GM23338 (cell line): Measurements from ENCODE around the gene NLGN1. TPM values are rescaled to one million over a fixed set of nuclear protein-coding genes. Genes with fewer than 3 reads are reported as not detected.

ENCODE experiments used
- ATAC-seq: fragments of 200-7000 bp; cut with Tn5 transposase; 3 replicates; pipeline ENCODE4 v1.9.1; 2020
- DNase-seq: peaks from one replicate; pipeline ENCODE4 v3.0.0-alpha.2; 2015; ENCODE audit warnings: low spot score
- H2AFZ ChIP-seq: fragments of 200-600 bp; sonication (generic); 2 replicates; pipeline ENCODE4 v1.8.0; 2016; ENCODE audit warnings: antibody characterized with exemption, mild to moderate bottlenecking, moderate library complexity
- H3F3A ChIP-seq: fragments of 200-600 bp; sonication (generic); replicated peaks from 2 replicates; pipeline ENCODE4 v1.8.0; 2017; ENCODE audit warnings: antibody characterized with exemption, mixed run types, low read depth
- H3K27ac ChIP-seq: fragments of 200-600 bp; sonication (generic); 2 replicates; pipeline ENCODE4 v1.6.1; 2016; ENCODE audit warnings: low read depth
- H3K27me3 ChIP-seq: fragments of 200-600 bp; sonication (generic); 2 replicates; pipeline ENCODE4 v1.8.0; 2016; ENCODE audit warnings: mild to moderate bottlenecking, mixed run types, moderate library complexity; ENCODE audit not compliant: insufficient read depth
- H3K36me3 ChIP-seq: fragments of 200-600 bp; sonication (generic); 2 replicates; pipeline ENCODE4 v1.8.0; 2016; ENCODE audit warnings: mild to moderate bottlenecking; ENCODE audit not compliant: insufficient read depth
- H3K4me1 ChIP-seq: fragments of 200-600 bp; sonication (generic); 2 replicates; pipeline ENCODE4 v1.8.0; 2016; ENCODE audit warnings: mild to moderate bottlenecking, moderate library complexity; ENCODE audit not compliant: insufficient read depth
- H3K4me2 ChIP-seq: fragments of 200-600 bp; sonication (generic); 2 replicates; pipeline ENCODE4 v1.7.1; 2017; ENCODE audit warnings: mixed run types
- H3K4me3 ChIP-seq: fragments of 200-600 bp; sonication (generic); 2 replicates; pipeline ENCODE4 v1.6.1; 2016; ENCODE audit warnings: mixed run types
- H3K79me2 ChIP-seq: fragments of 200-600 bp; sonication (generic); replicated peaks from 2 replicates; pipeline ENCODE4 v1.8.0; 2017; ENCODE audit warnings: mild to moderate bottlenecking; ENCODE audit not compliant: insufficient read depth
- H3K9me2 ChIP-seq: fragments of 200-600 bp; sonication (generic); 2 replicates; pipeline ENCODE4 v1.8.0; 2017; ENCODE audit not compliant: insufficient read depth
- H4K20me1 ChIP-seq: fragments of 200-600 bp; sonication (generic); replicated peaks from 2 replicates; pipeline ENCODE4 v1.8.0; 2017; ENCODE audit warnings: mild to moderate bottlenecking; ENCODE audit not compliant: insufficient read depth
- H3K27ac Mint-ChIP-seq: 2 replicates; pipeline ENCODE4 v1.8.0; 2020; ENCODE audit warnings: inconsistent platforms, mild to moderate bottlenecking, moderate library complexity, mixed read lengths
- H3K27me3 Mint-ChIP-seq: 3 replicates; pipeline ENCODE4 v1.8.0; 2022; ENCODE audit warnings: low read depth, mild to moderate bottlenecking, moderate library complexity, mixed read lengths, inconsistent platforms; ENCODE audit not compliant: insufficient read depth, poor library complexity
- H3K36me3 Mint-ChIP-seq: 3 replicates; pipeline ENCODE4 v1.8.0; 2021; ENCODE audit warnings: low read depth, mild to moderate bottlenecking, inconsistent platforms, moderate library complexity, mixed read lengths
- H3K4me1 Mint-ChIP-seq: 3 replicates; pipeline ENCODE4 v1.8.0; 2020; ENCODE audit warnings: mild to moderate bottlenecking, inconsistent platforms, mixed read lengths
- H3K4me3 Mint-ChIP-seq: 3 replicates; pipeline ENCODE4 v1.8.0; 2021; ENCODE audit warnings: moderate library complexity, mild to moderate bottlenecking, inconsistent platforms, mixed read lengths
- H3K9me3 Mint-ChIP-seq: 3 replicates; pipeline ENCODE4 v1.8.0; 2020; ENCODE audit warnings: moderate library complexity, mild to moderate bottlenecking, inconsistent platforms, mixed read lengths
- JUNB ChIP-seq: IDR thresholded peaks from one replicate; pipeline ENCODE4 v1.6.1; 2016; ENCODE audit warnings: antibody characterized with exemption; ENCODE audit not compliant: unreplicated experiment
- NANOG ChIP-seq: IDR thresholded peaks from 2 replicates; pipeline ENCODE4 v1.6.1; 2016; ENCODE audit warnings: antibody characterized with exemption, borderline replicate concordance
- STAT1 ChIP-seq: IDR thresholded peaks from one replicate; pipeline ENCODE4 v1.6.1; 2016; ENCODE audit warnings: antibody characterized with exemption; ENCODE audit not compliant: unreplicated experiment
- ZNF331 ChIP-seq: fragments of 250-450 bp; sonication (Bioruptor Pico); IDR thresholded peaks from 2 replicates; pipeline ENCODE4 v1.5.0; 2020; ENCODE audit warnings: low read depth, mild to moderate bottlenecking, moderate library complexity
- polyA plus RNA-seq: library from polyadenylated mRNA; unstranded; fragments of >200 nt; fragmentation: Nextera tagmentation; extraction: Ambion mirVana; gene quantifications from 2 replicates; pipeline ENCODE4 v1.2.1, GENCODE V29; 2016
- total RNA-seq: library from RNA; depleted of rRNA; stranded (reverse); fragments of >200 nt; shearing (Covaris generic); gene quantifications from 2 replicates; pipeline ENCODE4 v1.2.3, GENCODE V29; 2014
- TF ChIP-seq, protein P1 (sequence below): IDR thresholded peaks from 2 replicates; pipeline ENCODE4 v1.6.1; 2016; ENCODE audit warnings: antibody characterized with exemption
- TF ChIP-seq, protein P2 (sequence below): fragments of 250-450 bp; sonication (Bioruptor Pico); IDR thresholded peaks from 2 replicates; pipeline ENCODE4 v1.5.0; 2020; ENCODE audit warnings: mild to moderate bottlenecking, moderate library complexity

NLGN1 gene
- total and polyA plus RNA-seq, 2 experiments from 2014 or later = 6.5 to 18.6 TPM

DNA sequence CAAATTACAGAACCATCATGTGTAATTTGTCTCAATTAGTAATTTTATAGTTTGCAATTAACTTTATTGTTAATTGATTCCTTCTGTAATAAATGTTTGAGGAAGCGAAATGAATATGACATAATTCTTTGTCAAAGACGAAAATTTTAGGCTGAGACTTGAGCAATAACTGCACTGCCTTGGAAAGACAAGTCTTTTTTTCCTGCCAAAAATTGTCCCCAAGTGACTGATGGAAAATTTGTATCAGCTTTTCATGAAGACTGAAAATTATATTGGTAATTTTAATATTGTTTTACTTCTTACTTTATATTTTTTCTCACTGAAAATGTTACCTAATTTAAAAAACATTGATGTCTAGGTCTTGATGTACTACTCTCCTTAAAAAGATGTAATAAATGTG lies 622.6 kb downstream of the NLGN1 start:
- Histone ChIP-seq H3K79me2 (no peaks in the 10 kb centered on the region), H2AFZ (no peak overlapping the region), H3F3A (no peaks in the 10 kb centered on the region), H3K4me3 (no peak overlapping the region), H3K36me3 (no peaks in the 10 kb centered on the region), H3K4me2 (no peak overlapping the region), H4K20me1 (no peaks in the 10 kb centered on the region), H3K9me2 (no peaks in the 10 kb centered on the region), H3K27me3 (no peaks in the 10 kb centered on the region), H3K4me1 (no peaks in the 10 kb centered on the region), H3K27ac (no peak overlapping the region)
- TF ChIP-seq STAT1 (no peak), NANOG (no peak), JUNB (no peak), ZNF331 (CRISPR knock-in tag) (no peak)
- TF ChIP-seq, protein P1, sequence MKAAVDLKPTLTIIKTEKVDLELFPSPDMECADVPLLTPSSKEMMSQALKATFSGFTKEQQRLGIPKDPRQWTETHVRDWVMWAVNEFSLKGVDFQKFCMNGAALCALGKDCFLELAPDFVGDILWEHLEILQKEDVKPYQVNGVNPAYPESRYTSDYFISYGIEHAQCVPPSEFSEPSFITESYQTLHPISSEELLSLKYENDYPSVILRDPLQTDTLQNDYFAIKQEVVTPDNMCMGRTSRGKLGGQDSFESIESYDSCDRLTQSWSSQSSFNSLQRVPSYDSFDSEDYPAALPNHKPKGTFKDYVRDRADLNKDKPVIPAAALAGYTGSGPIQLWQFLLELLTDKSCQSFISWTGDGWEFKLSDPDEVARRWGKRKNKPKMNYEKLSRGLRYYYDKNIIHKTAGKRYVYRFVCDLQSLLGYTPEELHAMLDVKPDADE = no peak
- TF ChIP-seq, protein P2, sequence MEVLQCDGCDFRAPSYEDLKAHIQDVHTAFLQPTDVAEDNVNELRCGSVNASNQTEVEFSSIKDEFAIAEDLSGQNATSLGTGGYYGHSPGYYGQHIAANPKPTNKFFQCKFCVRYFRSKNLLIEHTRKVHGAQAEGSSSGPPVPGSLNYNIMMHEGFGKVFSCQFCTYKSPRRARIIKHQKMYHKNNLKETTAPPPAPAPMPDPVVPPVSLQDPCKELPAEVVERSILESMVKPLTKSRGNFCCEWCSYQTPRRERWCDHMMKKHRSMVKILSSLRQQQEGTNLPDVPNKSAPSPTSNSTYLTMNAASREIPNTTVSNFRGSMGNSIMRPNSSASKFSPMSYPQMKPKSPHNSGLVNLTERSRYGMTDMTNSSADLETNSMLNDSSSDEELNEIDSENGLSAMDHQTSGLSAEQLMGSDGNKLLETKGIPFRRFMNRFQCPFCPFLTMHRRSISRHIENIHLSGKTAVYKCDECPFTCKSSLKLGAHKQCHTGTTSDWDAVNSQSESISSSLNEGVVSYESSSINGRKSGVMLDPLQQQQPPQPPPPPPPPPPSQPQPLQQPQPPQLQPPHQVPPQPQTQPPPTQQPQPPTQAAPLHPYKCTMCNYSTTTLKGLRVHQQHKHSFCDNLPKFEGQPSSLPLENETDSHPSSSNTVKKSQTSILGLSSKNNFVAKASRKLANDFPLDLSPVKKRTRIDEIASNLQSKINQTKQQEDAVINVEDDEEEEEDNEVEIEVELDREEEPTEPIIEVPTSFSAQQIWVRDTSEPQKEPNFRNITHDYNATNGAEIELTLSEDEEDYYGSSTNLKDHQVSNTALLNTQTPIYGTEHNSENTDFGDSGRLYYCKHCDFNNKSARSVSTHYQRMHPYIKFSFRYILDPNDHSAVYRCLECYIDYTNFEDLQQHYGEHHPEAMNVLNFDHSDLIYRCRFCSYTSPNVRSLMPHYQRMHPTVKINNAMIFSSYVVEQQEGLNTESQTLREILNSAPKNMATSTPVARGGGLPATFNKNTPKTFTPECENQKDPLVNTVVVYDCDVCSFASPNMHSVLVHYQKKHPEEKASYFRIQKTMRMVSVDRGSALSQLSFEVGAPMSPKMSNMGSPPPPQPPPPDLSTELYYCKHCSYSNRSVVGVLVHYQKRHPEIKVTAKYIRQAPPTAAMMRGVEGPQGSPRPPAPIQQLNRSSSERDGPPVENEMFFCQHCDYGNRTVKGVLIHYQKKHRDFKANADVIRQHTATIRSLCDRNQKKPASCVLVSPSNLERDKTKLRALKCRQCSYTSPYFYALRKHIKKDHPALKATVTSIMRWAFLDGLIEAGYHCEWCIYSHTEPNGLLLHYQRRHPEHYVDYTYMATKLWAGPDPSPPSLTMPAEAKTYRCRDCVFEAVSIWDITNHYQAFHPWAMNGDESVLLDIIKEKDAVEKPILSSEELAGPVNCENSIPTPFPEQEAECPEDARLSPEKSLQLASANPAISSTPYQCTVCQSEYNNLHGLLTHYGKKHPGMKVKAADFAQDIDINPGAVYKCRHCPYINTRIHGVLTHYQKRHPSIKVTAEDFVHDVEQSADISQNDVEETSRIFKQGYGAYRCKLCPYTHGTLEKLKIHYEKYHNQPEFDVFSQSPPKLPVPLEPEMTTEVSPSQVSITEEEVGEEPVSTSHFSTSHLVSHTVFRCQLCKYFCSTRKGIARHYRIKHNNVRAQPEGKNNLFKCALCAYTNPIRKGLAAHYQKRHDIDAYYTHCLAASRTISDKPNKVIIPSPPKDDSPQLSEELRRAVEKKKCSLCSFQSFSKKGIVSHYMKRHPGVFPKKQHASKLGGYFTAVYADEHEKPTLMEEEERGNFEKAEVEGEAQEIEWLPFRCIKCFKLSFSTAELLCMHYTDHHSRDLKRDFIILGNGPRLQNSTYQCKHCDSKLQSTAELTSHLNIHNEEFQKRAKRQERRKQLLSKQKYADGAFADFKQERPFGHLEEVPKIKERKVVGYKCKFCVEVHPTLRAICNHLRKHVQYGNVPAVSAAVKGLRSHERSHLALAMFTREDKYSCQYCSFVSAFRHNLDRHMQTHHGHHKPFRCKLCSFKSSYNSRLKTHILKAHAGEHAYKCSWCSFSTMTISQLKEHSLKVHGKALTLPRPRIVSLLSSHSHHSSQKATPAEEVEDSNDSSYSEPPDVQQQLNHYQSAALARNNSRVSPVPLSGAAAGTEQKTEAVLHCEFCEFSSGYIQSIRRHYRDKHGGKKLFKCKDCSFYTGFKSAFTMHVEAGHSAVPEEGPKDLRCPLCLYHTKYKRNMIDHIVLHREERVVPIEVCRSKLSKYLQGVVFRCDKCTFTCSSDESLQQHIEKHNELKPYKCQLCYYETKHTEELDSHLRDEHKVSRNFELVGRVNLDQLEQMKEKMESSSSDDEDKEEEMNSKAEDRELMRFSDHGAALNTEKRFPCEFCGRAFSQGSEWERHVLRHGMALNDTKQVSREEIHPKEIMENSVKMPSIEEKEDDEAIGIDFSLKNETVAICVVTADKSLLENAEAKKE (CRISPR knock-in tag) = no peak
- Mint-ChIP-seq H3K27ac (no peak overlapping the region), H3K4me1 (peaks cover 10% of the 10 kb centered on the region; the same call in 2 of the 3 replicates), H3K27me3 (no peaks in the 10 kb centered on the region), H3K9me3 (peaks cover 18% of the 10 kb centered on the region), H3K36me3 (peaks cover 18% of the 10 kb centered on the region; the same call in 2 of the 3 replicates), H3K4me3 (no peak overlapping the region)
- DNase-seq = no peak
- ATAC-seq = no peak
